ENCODE measurements around the gene IQCE.
"Not testable (repeated sequence)": the region's sequence is repeated elsewhere in the genome, so short reads cannot be mapped to it uniquely, and the experiment has no call there.

The IQCE gene

DNA sequence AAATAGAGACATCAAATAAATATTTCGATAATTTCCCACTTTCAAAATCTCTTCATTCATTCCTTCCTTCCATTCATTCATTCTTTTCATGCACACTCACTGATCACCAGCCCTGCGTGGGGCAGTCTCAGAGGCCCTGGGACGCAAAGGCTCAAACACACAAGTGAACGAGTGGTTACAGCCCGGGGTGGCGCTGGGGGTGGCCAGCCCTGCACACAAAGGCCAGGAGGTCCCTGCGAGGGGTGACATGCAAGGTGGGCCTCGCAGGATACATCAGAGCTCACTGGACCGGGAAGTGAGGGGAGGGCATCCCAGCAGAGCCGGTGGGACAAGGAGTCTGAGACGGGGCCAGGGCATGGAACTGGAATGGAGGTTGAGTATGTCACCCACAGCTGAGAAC, 43.1 kb downstream of the IQCE start:
- no peak for DNase-seq (ENCODE audit: low spot score)

DNA sequence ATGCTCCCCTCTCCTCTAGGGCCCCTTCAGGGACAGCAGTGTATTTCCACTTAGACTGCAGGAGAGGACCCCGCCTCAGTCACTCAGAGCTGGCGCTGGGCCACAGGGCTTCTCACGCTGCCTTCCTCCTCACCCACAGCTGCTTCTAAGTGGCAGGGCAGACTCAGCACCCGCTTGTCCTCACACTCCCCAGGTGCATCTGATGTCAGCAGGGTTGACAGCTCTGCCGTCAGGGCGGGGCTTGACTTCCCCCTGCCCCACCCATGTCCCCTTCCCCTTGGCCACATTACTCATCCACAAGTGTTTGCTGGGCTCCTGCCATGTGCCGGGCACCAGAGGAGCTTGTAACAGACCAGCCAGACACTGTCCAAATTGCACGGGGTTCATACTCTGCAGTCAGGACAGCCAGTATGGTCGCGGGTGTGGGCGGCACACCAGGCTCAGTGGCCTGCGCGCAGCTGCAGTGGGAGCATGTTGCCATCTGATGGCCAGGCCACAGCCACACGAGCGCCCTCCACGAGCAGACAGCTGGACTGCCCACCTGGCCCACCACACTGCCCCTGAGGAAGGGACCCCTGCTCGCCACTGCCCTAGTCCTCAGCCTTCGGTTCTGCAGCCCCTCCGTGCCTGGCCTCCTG, 43.7 kb downstream of the IQCE start:
- no peak for DNase-seq (ENCODE audit: low spot score)

DNA sequence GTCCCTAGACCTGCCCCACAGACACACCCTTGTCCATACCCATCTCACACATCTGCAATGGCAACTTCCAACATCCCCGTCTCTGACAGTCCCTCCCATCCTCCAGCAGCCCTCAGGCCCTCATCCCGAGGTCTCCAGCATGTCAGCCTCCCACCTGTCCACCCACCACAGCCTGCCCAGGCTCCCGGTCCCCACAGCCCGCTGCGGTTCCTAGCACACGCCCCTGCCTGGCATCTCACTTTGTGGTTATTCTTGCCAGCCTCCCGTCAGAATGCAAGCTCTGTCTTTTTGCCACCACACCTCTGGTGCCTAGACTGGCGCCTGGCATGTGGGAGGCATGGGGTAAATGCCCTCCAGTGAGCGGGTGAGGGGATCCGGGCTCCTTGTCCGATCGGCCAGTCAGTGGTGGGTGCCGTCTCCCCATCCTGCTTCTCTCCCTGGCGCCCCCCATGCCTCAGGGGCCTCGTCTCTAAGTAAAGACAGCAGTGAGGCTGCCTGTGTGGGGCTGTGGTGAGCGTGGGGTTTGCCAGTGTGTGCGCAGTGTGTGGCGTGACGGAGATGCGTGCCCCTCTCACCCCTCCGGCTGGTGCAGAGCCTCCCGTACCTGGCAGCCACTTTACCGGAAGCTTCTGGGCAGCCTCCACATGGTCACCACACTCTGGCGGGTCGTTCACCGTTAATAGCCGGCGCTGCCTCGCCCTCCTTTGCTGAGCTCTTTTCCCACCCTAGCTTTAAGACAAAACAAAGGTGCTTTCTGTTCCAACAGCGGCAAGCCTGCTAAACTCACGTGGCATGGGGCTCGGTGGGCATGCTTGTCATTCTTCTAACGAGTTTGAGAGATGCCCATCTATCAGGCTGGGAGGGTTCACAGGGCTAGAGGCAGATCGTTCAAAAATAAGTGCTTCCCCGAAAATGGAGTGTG, 44.5 kb downstream of the IQCE start:
- DNase-seq (ENCODE audit: low spot score), result no peak

DNA sequence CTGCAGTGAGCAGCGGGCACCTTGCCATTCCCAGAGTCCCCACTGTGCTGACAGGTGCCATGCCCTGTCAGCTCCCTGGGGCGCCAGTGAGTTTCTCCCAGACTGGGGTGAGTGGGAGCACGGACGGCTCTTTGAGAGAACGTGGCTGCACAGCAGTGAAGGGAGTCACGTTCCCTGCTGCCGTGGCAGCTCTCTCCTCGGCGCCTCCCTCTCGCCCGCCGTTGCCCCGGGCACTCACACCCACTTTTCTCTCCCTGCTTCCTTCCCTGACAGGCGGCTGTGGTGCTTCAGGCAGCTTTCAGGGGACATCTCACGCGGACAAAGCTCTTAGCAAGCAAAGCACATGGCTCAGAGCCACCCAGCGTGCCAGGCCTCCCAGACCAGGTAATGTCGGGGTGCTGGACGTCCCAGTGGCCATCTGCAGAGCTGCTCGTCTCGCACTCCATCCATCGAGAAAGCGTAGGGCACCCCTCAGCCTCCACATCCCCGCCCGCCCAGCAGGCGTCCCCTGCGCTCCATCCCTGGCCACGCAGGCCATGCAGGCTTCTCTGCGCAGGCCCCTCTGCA, 45.9 kb downstream of the IQCE start:
- DNase-seq (ENCODE audit: low spot score), result no peak

DNA sequence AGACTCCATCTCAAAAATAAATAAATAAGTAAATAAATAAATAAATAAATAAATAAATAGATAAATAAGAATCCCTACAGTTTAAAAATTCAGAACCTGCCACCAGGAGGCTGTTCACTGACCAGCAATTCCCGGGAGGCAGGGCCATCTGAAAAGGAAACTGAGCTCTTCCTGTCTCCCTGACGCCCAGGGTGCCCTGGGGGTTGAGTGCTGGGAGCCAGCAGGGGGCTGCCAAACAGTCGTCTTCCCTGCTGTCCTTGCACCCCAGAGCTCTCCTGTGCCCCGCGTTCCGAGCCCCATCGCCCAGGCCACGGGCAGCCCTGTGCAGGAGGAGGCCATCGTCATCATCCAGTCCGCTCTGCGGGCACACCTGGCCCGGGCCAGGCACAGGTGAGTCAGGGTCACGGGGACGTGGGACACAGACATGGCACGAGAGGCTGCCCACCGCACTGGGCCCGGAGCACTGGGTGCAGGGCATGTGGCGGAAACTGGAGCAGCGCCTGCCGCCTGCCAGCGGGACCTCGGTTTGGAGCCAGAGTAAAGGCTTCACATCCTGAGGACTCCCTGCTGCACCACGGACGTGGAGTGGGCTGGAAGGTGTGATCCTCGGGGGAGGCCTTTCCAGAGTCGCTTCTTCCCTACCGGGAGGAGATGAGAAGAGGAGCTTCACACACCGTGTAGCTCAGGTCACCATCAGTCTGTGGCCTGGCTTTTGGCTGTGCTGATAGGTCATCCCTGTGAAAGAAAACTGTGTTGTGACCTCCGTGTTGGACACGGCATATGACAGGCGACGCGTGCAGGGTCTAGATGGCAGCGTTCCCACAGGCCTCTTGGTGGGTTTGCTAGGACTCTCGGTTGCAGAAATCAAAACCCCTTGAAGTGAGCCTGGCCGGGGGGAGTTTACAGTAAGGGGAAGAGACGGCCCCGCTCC, 47.1 kb downstream of the IQCE start:
- DNase-seq (ENCODE audit: low spot score), result no peak

DNA sequence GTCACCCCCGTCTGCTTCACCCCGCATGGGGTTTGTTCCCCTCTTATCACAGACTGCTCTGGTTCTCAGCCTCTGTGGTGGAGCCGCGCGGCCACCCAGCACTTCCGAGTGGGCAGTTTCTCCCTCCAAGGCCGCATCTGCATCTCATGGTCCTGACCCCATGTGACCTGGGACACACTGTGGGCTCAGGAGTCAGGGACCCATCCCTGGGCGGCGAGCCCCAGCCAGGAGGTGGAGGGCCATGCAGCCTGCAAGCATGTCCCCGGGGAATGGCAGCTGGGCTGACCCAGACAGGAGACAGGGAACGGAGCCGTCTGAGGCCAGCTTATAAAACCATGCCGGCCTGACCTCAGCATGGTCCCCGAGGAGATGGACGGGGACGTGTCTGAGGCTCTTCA, 47.8 kb downstream of the IQCE start:
- no peak for DNase-seq (ENCODE audit: low spot score)

DNA sequence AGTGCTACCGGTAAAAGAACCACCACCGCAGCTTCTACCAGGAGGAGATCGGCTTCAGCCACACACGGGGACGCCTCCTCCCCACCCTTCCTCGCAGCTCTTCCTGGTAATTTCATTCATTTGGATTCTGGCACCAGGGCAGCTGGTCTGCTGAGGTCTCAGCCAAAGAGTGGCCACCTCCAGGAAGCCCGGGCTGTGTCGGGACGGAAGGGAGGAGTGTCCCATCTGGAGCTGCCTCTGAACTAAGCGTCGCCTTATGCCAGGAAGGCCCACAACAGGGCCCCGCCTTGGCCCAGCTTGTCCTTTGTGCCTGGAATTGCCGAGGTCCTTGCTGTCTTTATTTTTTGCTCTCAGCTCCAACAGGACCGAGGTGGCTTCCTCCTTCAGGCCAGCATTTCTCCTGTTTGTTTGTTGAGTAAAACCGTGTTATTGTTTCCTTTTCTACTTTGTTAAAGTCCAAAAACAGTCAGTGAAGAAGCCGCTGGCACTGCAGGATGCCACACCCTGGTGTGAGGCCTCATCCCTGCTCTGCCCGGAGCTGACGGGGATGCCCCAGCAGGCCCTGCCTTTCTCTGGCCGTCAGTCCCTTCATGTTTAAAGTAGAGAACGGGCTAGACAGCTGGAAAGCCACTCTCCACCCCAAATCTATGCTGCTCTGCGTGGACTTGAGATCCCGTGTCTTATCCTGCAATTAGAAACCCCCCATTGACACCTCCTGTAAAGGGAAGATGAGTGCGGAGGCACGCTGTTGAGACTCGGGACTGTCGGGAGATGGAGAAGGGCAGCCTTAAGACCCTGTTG, 48.5 kb downstream of the IQCE start:
- no peak for DNase-seq (ENCODE audit: low spot score)

DNA sequence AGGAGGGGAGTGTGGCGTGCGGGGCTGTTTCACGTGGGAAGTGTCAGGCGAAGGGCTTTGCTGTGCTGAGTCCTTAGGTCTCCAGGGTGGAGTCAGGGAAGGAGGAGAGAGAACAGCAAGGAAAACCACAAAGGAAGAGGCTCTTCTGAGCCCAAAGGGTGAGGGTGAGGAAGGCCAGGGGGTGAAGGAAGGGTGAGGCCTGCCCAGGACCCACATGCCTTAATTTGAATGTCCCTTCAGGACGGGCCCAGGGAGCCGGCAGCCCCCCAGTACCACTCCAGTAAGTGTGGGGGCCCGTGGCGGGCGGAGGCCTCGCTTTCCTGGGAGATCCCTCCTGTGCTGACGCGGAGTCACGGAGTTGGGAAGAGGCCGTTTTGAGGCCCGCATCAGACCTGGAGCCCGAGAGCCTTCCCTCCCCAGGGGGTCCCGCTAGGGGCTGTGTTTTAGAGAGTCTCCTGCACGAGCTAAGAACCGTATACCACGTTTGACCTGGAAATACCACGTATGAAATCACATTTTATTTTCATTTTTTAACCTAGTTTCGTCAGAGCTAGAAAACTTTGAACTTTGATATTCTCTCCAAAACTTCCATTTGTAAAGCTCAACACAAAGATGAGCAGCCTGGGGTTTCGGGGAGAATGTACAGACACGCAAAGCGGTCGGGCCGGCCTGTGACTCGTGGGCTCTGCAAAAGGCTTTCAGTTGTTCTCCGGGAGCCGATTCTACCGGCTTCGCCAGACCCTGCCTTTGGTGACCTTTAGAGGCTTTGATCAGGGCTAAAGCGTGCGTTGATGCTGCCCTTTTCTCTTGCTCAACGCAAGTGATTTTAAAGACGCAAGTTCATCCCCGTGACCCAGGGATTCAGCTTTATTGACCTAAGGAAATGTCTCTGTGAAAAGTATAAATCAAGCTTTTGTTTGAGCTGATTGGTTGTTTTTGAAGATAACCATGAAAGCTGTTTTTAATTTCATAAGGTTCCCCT, 49.4 kb downstream of the IQCE start:
- DNase-seq (ENCODE audit: low spot score), result no peak

DNA sequence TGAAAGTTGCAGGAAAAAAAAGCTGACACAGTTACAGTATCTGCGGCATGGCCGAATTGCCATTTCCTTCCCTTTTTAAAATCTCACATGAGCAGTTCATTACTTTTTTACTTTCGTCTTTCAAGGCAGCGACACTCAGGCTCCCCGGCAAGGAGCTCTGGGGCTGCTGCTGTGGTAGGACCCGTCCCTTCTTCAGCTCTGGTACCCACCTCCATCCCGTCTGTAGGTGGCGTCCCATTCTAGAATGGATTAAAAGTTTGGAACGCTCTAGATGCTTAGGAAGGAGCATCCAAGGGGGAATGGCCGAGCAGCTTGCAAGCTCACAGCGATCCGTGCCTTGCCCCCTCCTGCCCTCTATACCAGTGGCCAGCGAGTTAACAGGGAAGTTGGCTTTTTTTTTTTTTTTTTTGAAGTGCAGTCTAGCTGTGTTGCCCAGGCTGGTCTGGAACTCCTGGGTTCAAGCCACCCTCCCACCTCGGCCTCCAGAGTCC, 50.2 kb downstream of the IQCE start:
- peak; percentile 63 for DNase-seq (ENCODE audit: low spot score)

DNA sequence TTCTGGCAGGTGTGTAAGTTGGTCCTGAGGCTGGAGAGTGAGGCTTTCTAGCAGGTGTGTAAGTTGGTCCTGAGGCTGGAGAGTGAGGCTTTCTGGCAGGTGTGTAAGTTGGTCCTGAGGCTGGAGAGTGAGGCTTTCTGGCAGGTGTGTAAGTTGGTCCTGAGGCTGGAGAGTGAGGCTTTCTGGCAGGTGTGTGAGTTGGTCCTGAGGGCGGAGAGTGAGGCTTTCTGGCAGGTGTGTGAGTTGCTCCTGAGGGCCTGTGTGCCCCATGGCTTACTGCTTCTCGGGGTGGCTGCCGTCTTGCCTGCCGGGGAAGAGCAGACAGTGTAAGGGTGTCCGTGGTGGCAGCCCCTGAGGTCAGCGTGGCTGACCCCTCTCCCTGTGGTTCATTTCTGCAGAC, 50.9 kb downstream of the IQCE start:
- DNase-seq (ENCODE audit: low spot score), result not testable (repeated sequence)

DNA sequence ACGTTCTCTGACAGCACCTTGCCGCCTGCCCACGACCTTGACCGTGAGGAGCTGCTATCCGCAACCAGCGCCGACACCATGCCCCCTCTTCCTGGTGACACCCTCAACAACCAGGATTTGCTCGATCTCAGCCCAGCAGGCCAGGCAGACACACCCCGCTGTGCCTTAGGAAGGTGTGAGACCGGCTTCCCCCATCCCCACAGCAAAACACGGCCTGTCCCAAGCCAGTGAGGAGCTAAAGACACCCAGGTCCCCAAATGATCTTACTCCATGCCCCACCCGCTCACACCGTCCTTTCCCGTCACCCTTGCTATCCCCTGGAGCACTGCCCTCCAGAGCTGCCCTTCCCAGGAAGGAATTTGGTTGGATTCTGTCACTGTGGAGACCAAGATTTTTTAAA, 51.7 kb downstream of the IQCE start:
- DNase-seq (ENCODE audit: low spot score), result no peak

DNA sequence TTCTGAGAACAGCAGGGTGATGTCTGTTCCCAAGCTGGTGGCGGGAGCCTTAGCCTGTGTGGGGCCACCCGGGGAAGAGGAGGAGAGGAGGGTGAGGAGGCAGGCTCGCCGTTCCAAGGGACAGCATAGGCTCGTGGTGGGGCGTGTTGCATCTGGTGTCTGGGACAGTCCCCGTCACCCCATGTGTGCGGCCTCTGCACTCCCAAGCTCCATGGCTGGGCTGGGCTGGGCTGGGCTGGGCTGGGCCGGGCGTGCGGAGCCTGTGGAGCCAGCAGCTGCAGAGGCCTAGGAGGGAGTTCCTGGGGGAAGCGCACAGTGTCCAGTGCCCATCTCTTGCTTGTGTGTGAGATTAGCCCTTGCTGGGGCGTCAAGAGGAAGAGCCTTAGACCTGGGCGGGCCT, 52.1 kb downstream of the IQCE start:
- DNase-seq (ENCODE audit: low spot score), result no peak

DNA sequence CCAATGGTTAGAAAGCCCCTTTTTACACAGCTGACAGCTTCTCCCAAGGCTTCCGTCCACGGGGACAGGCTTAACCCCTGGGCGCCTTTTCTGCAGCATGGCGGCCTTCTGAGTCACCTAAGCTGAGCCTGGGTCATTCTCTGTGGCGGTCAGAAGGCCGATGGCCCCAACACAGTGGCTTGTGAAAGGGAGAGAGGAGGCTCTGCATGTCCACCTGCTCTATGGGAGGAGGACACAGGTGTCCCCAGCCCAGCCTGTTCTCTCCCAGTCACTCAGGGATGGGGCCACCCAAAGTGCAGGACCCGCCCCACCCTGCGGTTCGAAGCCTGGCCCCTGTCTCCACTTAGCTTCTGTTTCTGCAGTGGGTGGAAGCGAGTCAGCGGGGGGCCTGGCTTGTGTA, 52.6 kb downstream of the IQCE start:
- no peak for DNase-seq (ENCODE audit: low spot score)

DNA sequence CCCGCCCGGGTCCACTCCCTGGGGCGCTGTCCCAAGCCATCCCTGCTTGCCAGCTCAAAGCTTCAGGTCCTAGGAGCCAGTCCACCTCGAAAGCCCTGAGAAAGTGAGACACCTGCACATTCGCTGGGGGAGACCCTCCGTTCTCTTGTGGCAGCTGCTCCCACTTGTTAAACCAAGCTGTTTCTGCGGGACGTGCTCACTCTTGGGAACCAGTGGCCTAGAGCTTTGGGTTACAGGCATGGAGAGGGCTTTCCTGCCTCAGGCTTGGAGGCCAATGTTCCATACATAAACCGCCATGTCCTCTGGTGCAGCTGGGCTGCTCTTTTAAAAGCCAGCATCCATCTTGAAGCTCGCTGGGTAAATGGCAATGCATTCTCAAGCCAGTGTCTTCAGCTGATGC, 53.1 kb downstream of the IQCE start:
- DNase-seq (ENCODE audit: low spot score), result no peak

DNA sequence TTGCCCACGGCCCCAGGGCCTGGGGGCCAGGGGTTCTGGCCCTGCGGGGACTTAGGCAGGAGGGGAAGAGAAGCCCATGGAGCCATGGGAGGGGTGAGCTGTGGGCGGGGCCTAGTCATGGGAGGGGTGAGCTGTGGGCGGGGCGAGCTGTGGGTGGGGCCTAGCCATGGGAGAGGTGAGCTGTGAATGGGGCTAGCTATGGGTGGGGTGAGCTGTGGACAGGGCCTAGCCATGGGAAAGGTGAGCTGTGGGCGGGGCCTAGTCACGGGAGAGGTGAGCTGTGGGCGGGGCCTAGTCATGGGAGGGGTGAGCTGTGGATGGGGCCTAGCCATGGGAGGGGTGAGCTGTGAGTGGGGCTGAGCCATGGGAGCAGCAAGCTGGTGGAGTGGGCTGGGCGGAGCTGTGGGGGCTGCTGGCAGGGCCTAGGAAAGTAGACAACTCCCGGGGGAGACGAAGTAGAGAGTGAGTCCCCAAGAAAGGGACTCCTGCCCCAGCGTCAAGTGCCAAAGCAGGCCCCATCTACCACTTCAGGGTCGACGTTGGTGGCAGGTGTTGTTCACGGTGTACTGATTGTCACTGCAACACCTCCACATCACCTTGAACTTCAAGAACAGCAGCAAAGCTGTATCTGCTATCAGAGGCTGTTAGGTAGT, 53.8 kb downstream of the IQCE start:
- DNase-seq (ENCODE audit: low spot score), result no peak

DNA sequence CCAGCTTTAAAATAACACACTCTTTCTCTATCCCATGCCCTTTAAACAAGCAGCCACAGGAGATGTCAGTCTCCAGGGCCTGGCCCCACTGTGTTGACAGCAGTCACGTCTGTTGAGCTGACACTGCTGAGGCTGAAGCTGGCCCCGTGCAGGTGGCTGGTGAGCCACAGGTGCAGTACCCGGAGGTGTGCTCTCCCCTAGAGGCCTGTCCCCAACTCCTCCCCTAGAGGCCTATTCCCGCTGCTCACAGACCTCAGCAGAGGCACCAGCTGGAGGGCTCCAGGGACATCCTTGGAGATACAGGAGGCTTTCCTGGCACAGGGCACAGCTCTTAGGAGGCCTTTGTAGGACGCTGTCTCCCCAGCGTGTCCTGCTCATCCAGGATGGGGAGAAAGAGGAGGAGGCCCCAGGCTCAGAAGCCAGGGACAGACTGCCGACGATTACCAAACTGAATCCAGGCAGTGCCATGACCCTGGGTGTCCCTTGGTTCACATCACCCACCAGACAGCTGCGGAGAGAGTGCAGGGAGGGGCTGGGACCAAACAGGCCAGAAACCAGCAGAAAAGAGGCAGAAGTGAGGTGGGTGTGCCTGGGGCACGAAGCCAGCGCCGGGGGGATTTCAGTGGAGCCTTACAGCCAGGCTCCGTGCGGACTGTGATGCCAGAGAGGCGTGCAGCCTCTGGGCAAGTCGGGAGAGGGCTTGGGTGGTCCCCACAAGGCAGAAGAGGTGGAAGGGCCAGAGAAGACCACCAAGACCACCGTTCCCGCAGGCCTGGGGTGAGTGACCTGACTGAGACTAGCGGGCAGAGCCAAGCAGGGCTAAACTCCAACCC, 54.5 kb downstream of the IQCE start:
- DNase-seq (ENCODE audit: low spot score), result no peak

DNA sequence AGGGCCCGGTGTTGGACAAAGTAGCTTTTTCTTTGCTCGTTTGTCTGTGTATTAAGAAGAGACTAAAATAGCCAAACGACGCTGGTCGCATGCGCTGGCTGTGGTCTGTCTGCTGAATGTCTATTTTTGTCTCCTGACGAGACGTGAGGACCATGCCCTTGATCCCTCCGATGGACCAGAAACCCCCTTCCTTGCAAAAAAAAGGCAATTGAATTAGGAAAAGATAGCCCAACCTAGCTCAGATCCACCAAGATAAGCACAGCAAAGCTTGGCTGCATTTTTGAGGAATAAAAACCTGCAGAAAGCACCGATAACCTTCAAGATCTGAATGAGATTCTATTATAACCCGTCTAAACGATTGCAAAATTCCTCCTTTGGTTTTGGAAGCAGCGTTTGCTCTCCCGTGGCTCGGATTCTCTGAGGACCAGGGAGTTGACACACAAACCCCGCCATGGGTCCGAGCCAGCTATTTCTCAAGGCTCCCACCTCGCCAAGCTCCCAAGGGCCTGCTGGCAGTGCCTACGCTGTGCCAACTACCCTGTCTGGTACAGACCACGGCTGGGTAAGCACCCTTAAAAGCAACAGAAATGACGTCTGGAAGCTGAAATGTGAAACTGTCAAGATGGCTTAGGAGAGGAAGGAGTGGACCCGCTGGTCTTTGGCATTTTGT, 55.3 kb downstream of the IQCE start:
- DNase-seq (ENCODE audit: low spot score), result peak; percentile 69
